Adrenal gland (tissue), 5 donors: Measurements from ENCODE around the gene TICAM2.

Source experiments
- POLR2A ChIP-seq, 2 donors: fragments of 450-650 bp; IDR thresholded peaks; one replicate each; pipeline ENCODE4 v1.6.1; 2017; ENCODE audit warnings: antibody characterized with exemption in 2 of 2, mild to moderate bottlenecking in 2 of 2, moderate library complexity in 1 of 2
- TF ChIP-seq, protein P1 (sequence below), 6 experiments: fragments of 450-650 bp in 4 of 6; fragments of 200-600 bp in 2 of 6; sonication (generic) in 1 of 6; IDR thresholded peaks; 1 replicate in 5 of 6; 2 replicates in 1 of 6; pipeline versions ENCODE4 v1.5.1 to v1.8.0; 2016 to 2021; ENCODE audit warnings: antibody characterized with exemption in 6 of 6, mild to moderate bottlenecking in 2 of 6, moderate library complexity in 1 of 6
- donor health status: DM: no; HTN: no; CAD: no.

DNA sequence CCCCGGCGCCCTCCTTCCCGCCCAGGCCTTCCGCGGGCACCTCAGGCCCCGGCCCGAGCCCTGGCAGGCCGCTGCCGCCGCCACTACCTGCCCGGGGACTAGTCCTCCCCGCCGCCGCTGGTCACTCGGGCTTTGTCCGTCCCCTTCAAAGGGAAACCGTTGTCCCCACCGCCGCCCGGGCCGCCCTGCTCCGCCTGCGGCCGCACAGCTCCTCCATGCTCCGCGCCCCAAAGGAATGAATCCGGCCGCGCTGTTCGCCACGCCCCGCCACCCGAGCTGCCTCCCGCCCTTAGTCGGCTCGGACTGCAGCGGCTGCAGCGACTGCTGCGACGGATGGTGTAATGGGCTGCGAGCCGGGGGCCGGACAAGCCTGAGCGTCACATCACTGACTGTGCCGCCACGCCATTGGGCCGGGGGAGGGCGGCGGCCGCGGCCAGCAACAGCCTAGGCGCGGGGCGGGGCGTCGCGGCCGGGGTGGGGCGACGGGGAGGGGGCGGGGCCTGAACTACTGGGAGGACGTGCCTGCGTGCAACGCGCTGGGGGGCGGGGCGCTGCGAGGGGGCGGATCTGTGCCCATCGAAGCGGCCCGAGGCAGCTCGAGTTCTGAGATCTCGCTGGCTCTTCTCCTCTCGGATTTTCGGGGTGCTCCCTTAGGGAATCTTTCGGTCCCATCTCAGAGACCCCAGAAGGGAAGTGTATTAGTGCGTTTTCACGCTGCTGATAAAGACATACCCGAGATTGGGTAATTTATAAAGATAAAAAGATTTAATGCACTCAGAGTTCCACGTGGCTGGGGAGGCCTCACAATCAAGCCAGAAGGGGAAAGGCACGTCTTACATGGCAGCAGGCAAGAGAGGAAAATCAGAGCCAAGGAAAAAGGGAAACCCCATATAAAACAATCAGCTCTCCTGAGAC, 57.6 kb downstream of the TICAM2 start, which contains the start of gene FEM1C:
- TF ChIP-seq POLR2A (IDR thresholded peaks at IDR 0.05): peak; percentile 99 to 100
- TF ChIP-seq, protein P1, sequence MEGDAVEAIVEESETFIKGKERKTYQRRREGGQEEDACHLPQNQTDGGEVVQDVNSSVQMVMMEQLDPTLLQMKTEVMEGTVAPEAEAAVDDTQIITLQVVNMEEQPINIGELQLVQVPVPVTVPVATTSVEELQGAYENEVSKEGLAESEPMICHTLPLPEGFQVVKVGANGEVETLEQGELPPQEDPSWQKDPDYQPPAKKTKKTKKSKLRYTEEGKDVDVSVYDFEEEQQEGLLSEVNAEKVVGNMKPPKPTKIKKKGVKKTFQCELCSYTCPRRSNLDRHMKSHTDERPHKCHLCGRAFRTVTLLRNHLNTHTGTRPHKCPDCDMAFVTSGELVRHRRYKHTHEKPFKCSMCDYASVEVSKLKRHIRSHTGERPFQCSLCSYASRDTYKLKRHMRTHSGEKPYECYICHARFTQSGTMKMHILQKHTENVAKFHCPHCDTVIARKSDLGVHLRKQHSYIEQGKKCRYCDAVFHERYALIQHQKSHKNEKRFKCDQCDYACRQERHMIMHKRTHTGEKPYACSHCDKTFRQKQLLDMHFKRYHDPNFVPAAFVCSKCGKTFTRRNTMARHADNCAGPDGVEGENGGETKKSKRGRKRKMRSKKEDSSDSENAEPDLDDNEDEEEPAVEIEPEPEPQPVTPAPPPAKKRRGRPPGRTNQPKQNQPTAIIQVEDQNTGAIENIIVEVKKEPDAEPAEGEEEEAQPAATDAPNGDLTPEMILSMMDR (IDR thresholded peaks at IDR 0.05): no peak
